Vagina (tissue), 2 donors: ENCODE results near the gene CLDND2. TPM values are rescaled to one million over a fixed set of nuclear protein-coding genes. Genes with fewer than 3 reads are reported as not detected.
"Not testable (repeated sequence)": the region's sequence is repeated elsewhere in the genome, so short reads cannot be mapped to it uniquely, and the experiment has no call there.

ENCODE experiments used
- DNase-seq, 2 donors: peaks; one replicate each; pipeline ENCODE4 v3.0.0-alpha.2; 2017; ENCODE audit errors: extremely low spot score in 2 of 2
- H3K27ac ChIP-seq: fragments of 200-600 bp; sonication (generic); one replicate; pipeline ENCODE4 v1.5.1; 2019
- H3K27me3 ChIP-seq: fragments of 200-600 bp; sonication (generic); one replicate; pipeline ENCODE4 v1.5.1; 2019
- H3K36me3 ChIP-seq, 2 donors: fragments of 200-600 bp; sonication (generic); one replicate each; pipeline ENCODE4 v1.5.1; 2017 to 2019
- H3K4me1 ChIP-seq: fragments of 200-600 bp; sonication (generic); one replicate; pipeline ENCODE4 v1.5.1; 2019
- H3K4me3 ChIP-seq, 2 donors: fragments of 200-600 bp; sonication (generic); 1 replicate in 1 of 2; 2 replicates in 1 of 2; pipeline ENCODE4 v1.5.1; 2016 to 2019
- H3K9me3 ChIP-seq: fragments of 200-600 bp; sonication (generic); one replicate; pipeline ENCODE4 v1.5.1; 2019
- CTCF ChIP-seq, 3 experiments: fragments of 450-650 bp in 2 of 3; fragments of 200-600 bp in 1 of 3; sonication (generic) in 1 of 3; IDR thresholded peaks; one replicate each; pipeline ENCODE4 v1.5.1; 2017 to 2019; ENCODE audit warnings: antibody characterized with exemption in 3 of 3, mild to moderate bottlenecking in 2 of 3, moderate library complexity in 2 of 3
- POLR2A ChIP-seq, 2 donors: fragments of 450-650 bp; IDR thresholded peaks; one replicate each; pipeline ENCODE4 v1.6.1; 2017; ENCODE audit warnings: antibody characterized with exemption in 2 of 2, mild to moderate bottlenecking in 2 of 2, moderate library complexity in 2 of 2
- POLR2AphosphoS5 ChIP-seq, 2 donors: sonication (generic); formaldehyde crosslinking; IDR thresholded peaks; one replicate each; pipeline ENCODE4 v1.9.0; 2017; ENCODE audit warnings: antibody characterized with exemption in 2 of 2, mild to moderate bottlenecking in 2 of 2, low read depth in 1 of 2; ENCODE audit not compliant: insufficient read depth in 1 of 2
- intact Hi-C: fragments of 100-400 bp; cut with DNase I; formaldehyde crosslinking; loops from one replicate; pipeline ENCODE4 v1.15.1; 2023
- total RNA-seq: library from RNA; depleted of rRNA; stranded (reverse); fragments of >200 nt; gene quantifications from one replicate; pipeline ENCODE4 v1.2.3, GENCODE V29; 2016

The CLDND2 gene
- total RNA-seq, 1 donor from 2014 or later, result not detected

- TF ChIP-seq POLR2AphosphoS5 (IDR thresholded peaks at IDR 0.05; ENCODE audit: insufficient read depth in 1 of 2, low read depth in 1 of 2) (no peak), CTCF (IDR thresholded peaks at IDR 0.05) (peak in 1 of 3 experiments; percentile 20), POLR2A (IDR thresholded peaks at IDR 0.05) (no peak)
- H3K9me3 ChIP-seq, result no peaks in the 10 kb centered on the region
- no peak overlapping the region for H3K4me3 ChIP-seq
- no peaks in the 10 kb centered on the region for H3K27me3 ChIP-seq
- intact Hi-C loops, result loop anchor here (10.0 kb wide), 1 partner anchor 63 kb away; no protein-coding TSS in a partner anchor
- no peak overlapping the region for H3K27ac ChIP-seq
- no peaks in the 10 kb centered on the region for H3K36me3 ChIP-seq
- no peak for DNase-seq
- peaks cover 14% of the 10 kb centered on the region for H3K4me1 ChIP-seq
Observed at GRCh38 chr19:51398096-51398704, 29.4 kb upstream of the CLDND2 start.

GRCh38 chr19:51397453-51397852 is 28.6 kb upstream of the CLDND2 start:
- intact Hi-C loops, result loop anchor here (10.0 kb wide), 1 partner anchor 63 kb away; no protein-coding TSS in a partner anchor
- not testable (repeated sequence) for H3K4me3 ChIP-seq, DNase-seq, H3K27ac ChIP-seq, H3K9me3 ChIP-seq, H3K36me3 ChIP-seq, H3K27me3 ChIP-seq
- peaks cover 14% of the 10 kb centered on the region for H3K4me1 ChIP-seq

- DNase-seq, result no peak
- TF ChIP-seq POLR2AphosphoS5 (IDR thresholded peaks at IDR 0.05; ENCODE audit: insufficient read depth in 1 of 2, low read depth in 1 of 2) (no peak), CTCF (IDR thresholded peaks at IDR 0.05) (no peak), POLR2A (IDR thresholded peaks at IDR 0.05) (no peak)
- Histone ChIP-seq H3K4me3 (no peak overlapping the region), H3K4me1 (peaks cover 14% of the 10 kb centered on the region), H3K36me3 (no peaks in the 10 kb centered on the region), H3K27me3 (no peaks in the 10 kb centered on the region), H3K9me3 (no peaks in the 10 kb centered on the region), H3K27ac (no peak overlapping the region)
- intact Hi-C loops, result loop anchor here (10.0 kb wide), 1 partner anchor 61 kb away; no protein-coding TSS in a partner anchor
Observed at GRCh38 chr19:51396175-51396574, 27.4 kb upstream of the CLDND2 start.

GRCh38 chr19:51394050-51394836 is 25.4 kb upstream of the CLDND2 start:
- Histone ChIP-seq H3K27ac (peak overlapping the region; percentile 78), H3K36me3 (no peaks in the 10 kb centered on the region), H3K4me3 (peak overlapping the region; percentile 37 to 40), H3K27me3 (no peaks in the 10 kb centered on the region), H3K9me3 (no peaks in the 10 kb centered on the region), H3K4me1 (peaks cover 14% of the 10 kb centered on the region)
- peak in 1 of 2 donors; percentile 96 for DNase-seq
- intact Hi-C loops, result loop anchor here (10.0 kb wide), 1 partner anchor 59 kb away; no protein-coding TSS in a partner anchor
- no peak for TF ChIP-seq POLR2A (IDR thresholded peaks at IDR 0.05)
- peak; percentile 64 to 90 for TF ChIP-seq POLR2AphosphoS5 (IDR thresholded peaks at IDR 0.05; ENCODE audit: insufficient read depth in 1 of 2, low read depth in 1 of 2)

- intact Hi-C loops, result loop anchor here (10.0 kb wide), 1 partner anchor 58 kb away; no protein-coding TSS in a partner anchor
- H3K4me3 ChIP-seq, result no peak overlapping the region
- TF ChIP-seq POLR2A (IDR thresholded peaks at IDR 0.05) (no peak), CTCF (IDR thresholded peaks at IDR 0.05) (no peak)
- no peaks in the 10 kb centered on the region for H3K9me3 ChIP-seq
- H3K27ac ChIP-seq, result no peak overlapping the region
- no peaks in the 10 kb centered on the region for H3K27me3 ChIP-seq
- peaks cover 14% of the 10 kb centered on the region for H3K4me1 ChIP-seq
- H3K36me3 ChIP-seq, result no peaks in the 10 kb centered on the region
- DNase-seq, result no peak
Observed at GRCh38 chr19:51392701-51393100, 23.9 kb upstream of the CLDND2 start.
